Right lobe of liver (tissue), 6 donors: ENCODE data around the gene OPALIN. TPM values are rescaled to one million over a fixed set of nuclear protein-coding genes. Genes with fewer than 3 reads are reported as not detected.

Source experiments
- ATAC-seq, 4 donors: fragments of 200-7000 bp; cut with Tn5 transposase; one replicate each; pipeline ENCODE4 v1.9.1; 2020; ENCODE audit warnings: mild to moderate bottlenecking in 4 of 4, moderate library complexity in 4 of 4
- DNase-seq, 3 donors: peaks; one replicate each; pipeline ENCODE4 v3.0.0-alpha.2; 2020
- H3K27ac ChIP-seq, 3 donors: fragments of 200-600 bp; one replicate each; pipeline ENCODE4 v1.8.0; 2022
- H3K27me3 ChIP-seq, 2 donors: fragments of 200-600 bp; one replicate each; pipeline ENCODE4 v1.8.0; 2022
- H3K36me3 ChIP-seq, 4 donors: fragments of 200-600 bp; sonication (generic) in 1 of 4; one replicate each; pipeline versions ENCODE4 v1.5.1 to v1.8.0; 2017 to 2022; ENCODE audit warnings: control low read depth in 1 of 4
- H3K4me1 ChIP-seq, 4 donors: fragments of 200-600 bp; sonication (generic) in 1 of 4; one replicate each; pipeline versions ENCODE4 v1.5.1 to v1.8.0; 2017 to 2022; ENCODE audit warnings: control low read depth in 1 of 4
- H3K4me3 ChIP-seq, 3 donors: fragments of 200-600 bp; one replicate each; pipeline ENCODE4 v1.8.0; 2022
- H3K9me3 ChIP-seq, 4 donors: fragments of 200-600 bp; sonication (generic) in 1 of 4; one replicate each; pipeline versions ENCODE4 v1.5.1 to v1.8.0; 2017 to 2022; ENCODE audit warnings: control low read depth in 1 of 4
- CTCF ChIP-seq, 4 donors: fragments of 200-600 bp in 3 of 4; fragments of 450-650 bp in 1 of 4; IDR thresholded peaks; one replicate each; pipeline versions ENCODE4 v1.5.1 to v1.8.0; 2016 to 2022; ENCODE audit warnings: antibody characterized with exemption in 4 of 4, mild to moderate bottlenecking in 2 of 4
- POLR2A ChIP-seq: fragments of 450-650 bp; IDR thresholded peaks from one replicate; pipeline ENCODE4 v1.6.1; 2017; ENCODE audit warnings: antibody characterized with exemption, mild to moderate bottlenecking
- WGBS: methylation state at CpG from one replicate; pipeline ENCODE4 v1.1.6; 2018; ENCODE audit warnings: low coverage, low lambda C conversion rate; ENCODE audit not compliant: insufficient coverage; ENCODE audit errors: missing lambda C conversion rate; 5-methylcytosine and 5-hydroxymethylcytosine counted together
- intact Hi-C, 2 donors: fragments of 100-400 bp; cut with DNase I; formaldehyde crosslinking; loops; one replicate each; pipeline versions ENCODE4 v1.11.2 to v1.14.1; 2022
- total RNA-seq, 6 experiments: library from RNA; depleted of rRNA in 2 of 6; stranded (reverse); fragments of >200 nt in 2 of 6; fragmentation: NEBNext Ultra II Directional in 3 of 6; extraction: Animal tissue kit (Norgen Biotek cat#: 25700) in 3 of 6; gene quantifications; one replicate each; pipeline versions ENCODE4 v1.1.0 to v1.2.4, GENCODE V29; 2016 to 2023
- donor health status: DM: no; HTN: yes; CAD: no.
- donor health status: DM: no; HTN: no; CAD: no.
- donor health status: DM: no; HTN: no; CAD: no.
- donor health status: DM: no; HTN: yes; CAD: no.
- donor health status: DM: no; HTN: yes; CAD: no.

Gene OPALIN
- total RNA-seq, 6 experiments from 2014 or later = not detected

- no peaks in the 10 kb centered on the region for H3K27me3 ChIP-seq
These were observed 28.4 kb upstream of the OPALIN start for GRCh38 chr10:96387161-96387560.

GRCh38 chr10:96384506-96384905 lies 25.7 kb upstream of the OPALIN start:
- Histone ChIP-seq H3K4me1 (no peaks in the 10 kb centered on the region), H3K27ac (no peak overlapping the region), H3K36me3 (no peaks in the 10 kb centered on the region), H3K27me3 (no peaks in the 10 kb centered on the region), H3K9me3 (no peaks in the 10 kb centered on the region), H3K4me3 (no peak overlapping the region)
- ATAC-seq = no peak
- TF ChIP-seq CTCF (IDR thresholded peaks at IDR 0.05) (no peak), POLR2A (no peak)
- no peak for DNase-seq
- intact Hi-C loops = no loop called here
- 71% methylated on average over 11 of the region's 25 CpGs for WGBS

More at GRCh38 chr10:96387161-96387560, 28.4 kb upstream of the OPALIN start:
- 64% methylated on average over 2 of the region's 2 CpGs for WGBS
- DNase-seq = no peak
- Histone ChIP-seq H3K36me3 (no peaks in the 10 kb centered on the region), H3K27ac (no peak overlapping the region), H3K4me3 (no peak overlapping the region), H3K9me3 (no peaks in the 10 kb centered on the region), H3K4me1 (peaks cover 0 to 9% (median 4%) of the 10 kb centered on the region in 4 donors)
- intact Hi-C loops = no loop called here
- TF ChIP-seq POLR2A = no peak
- no peak for TF ChIP-seq CTCF (IDR thresholded peaks at IDR 0.05)
- ATAC-seq = no peak

- intact Hi-C loops = no loop called here
- peaks cover 0 to under 1% (median 0%) of the 10 kb centered on the region in 4 donors for H3K4me1 ChIP-seq
- DNase-seq = no peak
- no peak overlapping the region for H3K27ac ChIP-seq
- H3K4me3 ChIP-seq = no peak overlapping the region
- H3K36me3 ChIP-seq = no peaks in the 10 kb centered on the region
- TF ChIP-seq CTCF (IDR thresholded peaks at IDR 0.05) = no peak
- TF ChIP-seq POLR2A = no peak
- ATAC-seq = peak; percentile 33 to 63 (median 49)
- no peaks in the 10 kb centered on the region for H3K27me3 ChIP-seq
- WGBS = 67% methylated on average over 2 of the region's 7 CpGs
- H3K9me3 ChIP-seq = no peaks in the 10 kb centered on the region
These were observed 22.0 kb upstream of the OPALIN start for GRCh38 chr10:96380821-96381220.

- DNase-seq = no peak
- H3K27me3 ChIP-seq = no peaks in the 10 kb centered on the region
- H3K36me3 ChIP-seq = no peaks in the 10 kb centered on the region
- peaks cover 0 to 6% (median 0%) of the 10 kb centered on the region in 4 donors for H3K4me1 ChIP-seq
- H3K9me3 ChIP-seq = no peaks in the 10 kb centered on the region
- WGBS = 67% methylated on average over 1 of the region's 8 CpGs
- no peak overlapping the region for H3K27ac ChIP-seq
- intact Hi-C loops = no loop called here
- TF ChIP-seq CTCF (IDR thresholded peaks at IDR 0.05) (no peak), POLR2A (no peak)
- H3K4me3 ChIP-seq = no peak overlapping the region
- no peak for ATAC-seq
These were observed 21.0 kb upstream of the OPALIN start for GRCh38 chr10:96379758-96380157.

GRCh38 chr10:96378741-96379140 lies 19.9 kb upstream of the OPALIN start:
- no peak for DNase-seq
- no peaks in the 10 kb centered on the region for H3K36me3 ChIP-seq
- H3K27ac ChIP-seq = no peak overlapping the region
- H3K9me3 ChIP-seq = no peaks in the 10 kb centered on the region
- intact Hi-C loops = no loop called here
- no CpG with 5 or more reads among the region's 15 CpGs for WGBS
- no peak for TF ChIP-seq CTCF (IDR thresholded peaks at IDR 0.05)
- no peak for TF ChIP-seq POLR2A
- no peaks in the 10 kb centered on the region for H3K27me3 ChIP-seq
- H3K4me1 ChIP-seq = peaks cover 0 to 6% (median 0%) of the 10 kb centered on the region in 4 donors
- no peak overlapping the region for H3K4me3 ChIP-seq
- ATAC-seq = no peak
